Lower lobe of right lung (tissue), 2 donors: ENCODE data around the gene MAP3K5. TPM values are rescaled to one million over a fixed set of nuclear protein-coding genes. Genes with fewer than 3 reads are reported as not detected.
"Not testable (repeated sequence)": the region's sequence is repeated elsewhere in the genome, so short reads cannot be mapped to it uniquely, and the experiment has no call there.

Source experiments
- ATAC-seq, 2 donors: fragments of 200-7000 bp; cut with Tn5 transposase; one replicate each; pipeline ENCODE4 v1.9.1; 2020 to 2022; ENCODE audit warnings: mild to moderate bottlenecking in 2 of 2, moderate library complexity in 2 of 2
- DNase-seq: peaks from one replicate; pipeline ENCODE4 v3.0.0-alpha.2; 2020
- H3K27ac ChIP-seq: fragments of 200-600 bp; one replicate; pipeline ENCODE4 v1.8.0; 2022
- H3K27me3 ChIP-seq: fragments of 200-600 bp; one replicate; pipeline ENCODE4 v1.8.0; 2022; ENCODE audit warnings: low read depth
- H3K36me3 ChIP-seq: fragments of 200-600 bp; one replicate; pipeline ENCODE4 v1.8.0; 2022; ENCODE audit warnings: mild to moderate bottlenecking
- H3K4me1 ChIP-seq: fragments of 200-600 bp; one replicate; pipeline ENCODE4 v1.8.0; 2022
- H3K4me3 ChIP-seq: fragments of 200-600 bp; one replicate; pipeline ENCODE4 v1.8.0; 2022; ENCODE audit warnings: mild to moderate bottlenecking
- H3K9me3 ChIP-seq: fragments of 200-600 bp; one replicate; pipeline ENCODE4 v1.8.0; 2022
- intact Hi-C: fragments of 100-400 bp; cut with DNase I; formaldehyde crosslinking; loops from one replicate; pipeline ENCODE4 v1.11.0; 2022
- total RNA-seq: library from RNA; stranded (reverse); fragmentation: NEBNext Ultra II Directional; extraction: Animal tissue kit (Norgen Biotek cat#: 25700); gene quantifications from one replicate; pipeline ENCODE4 v1.2.1, GENCODE V29; 2021
- TF ChIP-seq, protein P1 (sequence below): fragments of 200-600 bp; IDR thresholded peaks from one replicate; pipeline ENCODE4 v1.8.0; 2022; ENCODE audit warnings: antibody characterized with exemption, mild to moderate bottlenecking
- donor health status: DM: no; HTN: yes; CAD: no; lungs with severe emphysema.

MAP3K5 gene
- total RNA-seq, 1 donor from 2014 or later, result 32.0 TPM

DNA sequence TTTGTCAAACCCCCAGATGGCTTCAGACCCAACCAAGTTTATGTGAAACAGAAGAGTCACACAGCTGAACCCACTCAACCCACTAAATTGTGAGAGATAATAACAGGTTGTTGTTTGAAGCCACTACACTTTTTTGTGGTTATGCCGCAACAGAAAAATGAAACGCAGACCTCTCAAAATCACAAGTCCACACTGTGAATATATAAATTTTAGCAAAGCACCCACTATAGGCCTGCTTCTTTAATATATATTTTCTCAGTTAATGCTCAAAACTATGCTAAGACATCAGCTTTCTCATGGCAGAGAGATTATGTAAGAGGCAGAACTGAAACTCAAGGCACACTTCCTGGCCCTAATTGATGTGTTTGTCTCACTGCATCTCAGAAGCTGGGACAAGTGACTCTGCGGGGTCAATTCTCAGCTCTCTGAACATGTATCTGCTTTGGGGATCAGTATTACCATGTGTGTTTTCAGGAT, 27.7 kb downstream of the MAP3K5 start:
- Histone ChIP-seq H3K36me3 (no peaks in the 10 kb centered on the region), H3K27ac (no peak overlapping the region), H3K27me3 (no peaks in the 10 kb centered on the region), H3K4me1 (peaks cover 65% of the 10 kb centered on the region), H3K4me3 (no peak overlapping the region), H3K9me3 (no peaks in the 10 kb centered on the region)
- ATAC-seq, result peak in 1 of 2 donors; percentile 34
- intact Hi-C loops, result no loop called here
- no peak for DNase-seq
- TF ChIP-seq, protein P1, sequence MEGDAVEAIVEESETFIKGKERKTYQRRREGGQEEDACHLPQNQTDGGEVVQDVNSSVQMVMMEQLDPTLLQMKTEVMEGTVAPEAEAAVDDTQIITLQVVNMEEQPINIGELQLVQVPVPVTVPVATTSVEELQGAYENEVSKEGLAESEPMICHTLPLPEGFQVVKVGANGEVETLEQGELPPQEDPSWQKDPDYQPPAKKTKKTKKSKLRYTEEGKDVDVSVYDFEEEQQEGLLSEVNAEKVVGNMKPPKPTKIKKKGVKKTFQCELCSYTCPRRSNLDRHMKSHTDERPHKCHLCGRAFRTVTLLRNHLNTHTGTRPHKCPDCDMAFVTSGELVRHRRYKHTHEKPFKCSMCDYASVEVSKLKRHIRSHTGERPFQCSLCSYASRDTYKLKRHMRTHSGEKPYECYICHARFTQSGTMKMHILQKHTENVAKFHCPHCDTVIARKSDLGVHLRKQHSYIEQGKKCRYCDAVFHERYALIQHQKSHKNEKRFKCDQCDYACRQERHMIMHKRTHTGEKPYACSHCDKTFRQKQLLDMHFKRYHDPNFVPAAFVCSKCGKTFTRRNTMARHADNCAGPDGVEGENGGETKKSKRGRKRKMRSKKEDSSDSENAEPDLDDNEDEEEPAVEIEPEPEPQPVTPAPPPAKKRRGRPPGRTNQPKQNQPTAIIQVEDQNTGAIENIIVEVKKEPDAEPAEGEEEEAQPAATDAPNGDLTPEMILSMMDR, result no peak

DNA sequence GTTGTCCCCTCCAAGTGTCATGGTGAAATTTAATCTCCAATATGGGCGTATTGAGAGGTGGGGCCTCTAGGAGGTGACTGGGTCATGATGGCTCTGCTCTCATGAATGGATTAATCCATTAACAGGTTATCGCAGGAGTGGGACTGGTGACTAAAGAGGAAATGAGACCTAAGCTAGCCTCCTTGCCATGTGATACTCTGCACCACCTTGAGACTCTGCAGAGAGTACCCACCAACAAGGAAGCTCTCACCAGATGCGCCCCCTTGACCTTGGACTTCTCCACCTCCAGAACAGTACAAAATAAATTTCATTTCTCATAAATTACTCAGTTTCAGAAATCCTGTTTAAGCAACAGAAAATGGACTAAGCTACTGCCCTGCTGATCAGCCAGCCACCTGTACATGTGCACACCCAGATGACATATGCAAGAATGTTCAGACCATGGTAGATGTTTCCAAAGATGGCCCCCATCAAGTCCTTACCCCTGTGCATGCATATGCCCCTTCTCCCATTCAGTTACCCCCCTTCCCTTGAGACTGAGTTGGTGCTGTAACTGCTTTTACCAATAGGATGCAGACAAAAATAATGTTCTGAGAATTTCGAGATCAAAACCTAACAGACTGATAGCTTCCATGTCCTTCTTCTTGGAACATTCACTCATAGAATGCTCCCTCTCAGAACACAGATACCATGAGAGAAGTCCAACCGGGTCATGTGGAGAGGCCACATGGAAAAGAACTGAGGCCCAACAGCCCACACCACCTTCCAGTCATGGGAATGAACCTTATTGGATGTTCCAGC, 28.4 kb downstream of the MAP3K5 start:
- H3K36me3 ChIP-seq, result no peaks in the 10 kb centered on the region
- ATAC-seq (no peak), DNase-seq (no peak)
- no peaks in the 10 kb centered on the region for H3K9me3 ChIP-seq
- TF ChIP-seq, protein P1, result no peak
- no peak overlapping the region for H3K4me3 ChIP-seq
- no peaks in the 10 kb centered on the region for H3K27me3 ChIP-seq
- H3K4me1 ChIP-seq, result peaks cover 65% of the 10 kb centered on the region
- H3K27ac ChIP-seq, result no peak overlapping the region
- intact Hi-C loops, result no loop called here

DNA sequence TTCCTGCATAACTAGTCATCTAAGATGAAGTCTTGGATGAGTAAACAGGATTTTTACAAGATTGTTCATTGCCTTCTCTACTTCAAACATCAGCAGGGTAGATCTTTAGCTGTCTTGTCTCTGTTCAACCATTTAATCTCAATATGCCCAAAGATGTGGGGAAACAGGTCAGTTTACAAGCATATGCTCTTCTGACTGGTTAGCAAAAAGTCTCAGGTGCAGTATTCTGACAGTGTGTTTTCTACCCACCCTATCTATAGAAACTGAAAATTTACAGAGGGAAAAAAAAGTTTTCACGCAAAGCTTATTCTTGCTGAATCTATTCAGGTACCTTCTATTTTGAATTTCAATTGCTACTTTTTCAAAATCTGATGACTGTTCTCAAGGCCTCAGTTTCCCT, 29.0 kb downstream of the MAP3K5 start:
- Histone ChIP-seq H3K36me3 (no peaks in the 10 kb centered on the region), H3K4me3 (no peak overlapping the region), H3K9me3 (no peaks in the 10 kb centered on the region), H3K27me3 (no peaks in the 10 kb centered on the region), H3K4me1 (peaks cover 65% of the 10 kb centered on the region), H3K27ac (no peak overlapping the region)
- DNase-seq (no peak), ATAC-seq (no peak)
- intact Hi-C loops, result no loop called here
- TF ChIP-seq, protein P1, result no peak

DNA sequence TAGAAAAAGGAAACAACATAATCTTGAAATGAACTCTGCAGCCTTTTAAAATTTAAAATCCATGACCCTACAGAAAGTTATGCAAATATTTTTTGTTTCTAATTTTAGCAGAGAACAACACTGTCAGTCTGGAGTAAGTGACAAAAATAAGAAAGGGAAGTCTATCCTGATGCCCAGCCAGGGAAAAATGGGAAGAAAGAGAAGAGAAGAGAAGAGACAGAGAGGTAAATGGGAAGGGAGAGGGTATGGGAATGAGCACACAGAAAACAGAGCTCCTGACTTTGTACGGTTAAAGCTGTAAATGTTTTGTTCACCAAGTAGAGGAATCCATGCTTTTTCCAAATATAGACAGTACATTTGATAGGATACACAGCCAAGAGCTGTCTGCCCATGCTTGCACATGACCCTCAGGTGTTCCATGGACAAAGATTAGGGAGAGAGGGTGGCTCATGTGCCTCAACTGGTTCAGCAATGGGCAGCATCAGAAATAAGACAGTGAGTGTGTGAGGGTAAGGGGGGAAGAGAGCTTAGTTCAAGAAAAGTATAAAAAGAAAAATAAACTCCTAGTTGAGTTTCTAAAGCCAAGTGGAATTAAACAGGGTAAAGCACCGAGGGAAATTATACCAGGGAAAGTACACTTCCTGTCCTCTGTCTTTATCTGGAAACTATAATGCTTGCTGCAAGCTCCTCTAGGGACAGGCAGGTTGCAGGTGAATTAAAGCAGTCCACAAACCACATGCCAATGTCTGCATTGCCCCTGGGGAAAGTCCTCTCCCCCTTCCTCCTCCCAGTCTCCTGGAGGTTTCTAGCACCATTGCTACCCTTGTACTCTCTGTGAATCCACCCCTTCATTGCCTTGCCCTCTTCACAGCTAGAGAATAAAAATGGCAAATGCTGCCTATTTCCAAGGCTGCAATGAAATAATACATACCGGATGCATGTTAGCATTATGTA, 30.0 kb downstream of the MAP3K5 start:
- Histone ChIP-seq H3K27me3 (no peaks in the 10 kb centered on the region), H3K9me3 (no peaks in the 10 kb centered on the region), H3K27ac (peak overlapping the region; percentile 74), H3K4me1 (peaks cover 64% of the 10 kb centered on the region), H3K36me3 (no peaks in the 10 kb centered on the region), H3K4me3 (peak overlapping the region; percentile 14)
- ATAC-seq, result peak in 1 of 2 donors; percentile 16
- TF ChIP-seq, protein P1, result no peak
- no peak for DNase-seq
- intact Hi-C loops, result no loop called here

DNA sequence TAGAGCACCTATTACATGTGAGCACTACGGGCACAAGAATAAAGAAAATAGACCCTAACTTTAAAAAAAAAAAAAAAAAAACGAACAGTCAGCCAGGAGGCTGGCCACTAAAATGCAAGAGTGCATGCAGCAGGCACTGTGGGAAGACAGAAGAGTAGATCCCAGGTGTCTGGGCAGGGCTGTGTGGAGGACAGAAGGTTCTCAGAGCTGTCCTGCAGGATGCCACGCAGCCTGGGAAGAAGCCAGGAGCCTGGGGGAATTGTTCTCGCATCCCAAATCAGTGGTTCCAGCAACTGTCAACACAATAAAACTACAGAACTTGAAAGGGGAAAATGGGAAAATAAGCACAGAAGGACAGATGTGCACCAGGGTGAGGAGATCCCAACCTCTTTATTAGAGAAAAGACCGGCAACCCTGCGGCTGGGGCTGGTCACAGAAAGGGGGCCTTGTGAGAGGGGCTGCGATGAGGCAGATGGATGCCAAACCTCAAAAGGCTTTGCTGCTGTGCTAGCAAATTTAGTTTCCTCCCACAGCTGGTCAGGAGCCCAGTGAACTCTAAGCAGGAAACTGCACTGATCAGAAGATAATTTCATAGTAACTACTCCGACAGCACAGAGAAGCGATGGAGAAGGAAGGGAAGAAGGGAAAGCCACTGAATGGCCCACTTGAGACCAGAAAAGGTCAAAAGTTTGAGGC, 30.9 kb downstream of the MAP3K5 start:
- TF ChIP-seq, protein P1, result no peak
- H3K9me3 ChIP-seq, result no peaks in the 10 kb centered on the region
- peak overlapping the region; percentile 74 for H3K27ac ChIP-seq
- DNase-seq, result no peak
- H3K4me1 ChIP-seq, result peaks cover 61% of the 10 kb centered on the region
- no peaks in the 10 kb centered on the region for H3K27me3 ChIP-seq
- intact Hi-C loops, result no loop called here
- peak overlapping the region; percentile 14 for H3K4me3 ChIP-seq
- peak; percentile 41 to 69 for ATAC-seq
- no peaks in the 10 kb centered on the region for H3K36me3 ChIP-seq

DNA sequence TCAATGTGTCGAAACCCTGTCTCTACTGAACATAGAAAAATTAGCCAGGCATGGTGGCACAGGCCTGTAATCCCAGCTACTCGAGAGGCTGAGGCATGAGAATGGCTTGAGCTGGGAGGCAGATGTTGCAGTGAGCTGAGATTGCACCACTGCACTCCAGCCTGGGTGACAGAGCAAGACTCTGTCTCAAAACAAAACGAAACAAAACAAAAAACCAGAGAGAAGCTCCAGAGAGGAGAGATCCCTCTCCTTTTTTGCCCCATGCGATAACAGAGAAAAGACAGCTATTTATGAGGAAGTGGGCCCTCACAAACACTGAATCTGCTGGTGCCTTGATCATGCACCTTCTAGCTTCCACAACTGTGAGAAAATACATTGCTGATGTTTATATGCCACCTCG, 31.5 kb downstream of the MAP3K5 start:
- Histone ChIP-seq H3K4me1 (peaks cover 55% of the 10 kb centered on the region), H3K27ac (peak overlapping the region; percentile 74), H3K4me3 (peak overlapping the region; percentile 14)
- ATAC-seq, result peak in 1 of 2 donors; percentile 31
- DNase-seq, H3K36me3 ChIP-seq, H3K27me3 ChIP-seq, H3K9me3 ChIP-seq, intact Hi-C loops: not testable (repeated sequence)
